Esophagus squamous epithelium (tissue), 5 donors: ENCODE results near the gene ST7. TPM values are rescaled to one million over a fixed set of nuclear protein-coding genes. Genes with fewer than 3 reads are reported as not detected.

ENCODE experiments used
- DNase-seq: peaks from one replicate; lab custom pipeline; 2025; lab: John Stamatoyannopoulos, UW
- H3K27ac ChIP-seq, 4 donors: fragments of 200-600 bp; sonication (generic); one replicate each; pipeline ENCODE4 v1.5.1; 2016 to 2019; ENCODE audit warnings: mild to moderate bottlenecking in 1 of 4
- H3K27me3 ChIP-seq, 4 donors: fragments of 200-600 bp; sonication (generic); 1 replicate in 3 of 4; 2 replicates in 1 of 4; pipeline versions ENCODE4 v1.5.1 to v1.6.0; 2017 to 2021; ENCODE audit warnings: antibody characterized with exemption in 1 of 4
- H3K36me3 ChIP-seq, 3 donors: fragments of 200-600 bp; sonication (generic); one replicate each; pipeline ENCODE4 v1.5.1; 2016 to 2019
- H3K4me1 ChIP-seq, 3 donors: fragments of 200-600 bp; sonication (generic); one replicate each; pipeline ENCODE4 v1.5.1; 2017 to 2019
- H3K4me3 ChIP-seq, 4 donors: fragments of 200-600 bp; sonication (generic); 1 replicate in 3 of 4; 2 replicates in 1 of 4; pipeline ENCODE4 v1.5.1; 2016 to 2019; ENCODE audit warnings: mild to moderate bottlenecking in 2 of 4, moderate library complexity in 1 of 4
- H3K9me3 ChIP-seq, 3 donors: fragments of 200-600 bp; sonication (generic); one replicate each; pipeline ENCODE4 v1.5.1; 2016 to 2019
- POLR2A ChIP-seq, 4 donors: fragments of 450-650 bp; IDR thresholded peaks; one replicate each; pipeline ENCODE4 v1.6.1; 2017; ENCODE audit warnings: antibody characterized with exemption in 4 of 4, mild to moderate bottlenecking in 4 of 4, moderate library complexity in 3 of 4
- WGBS, 2 donors: methylation state at CpG; one replicate each; pipeline ENCODE4 v1.1.5; 2018; 5-methylcytosine and 5-hydroxymethylcytosine counted together
- intact Hi-C: fragments of 100-400 bp; cut with DNase I; formaldehyde crosslinking; loops from one replicate; pipeline ENCODE4 v1.15.0; 2022
- total RNA-seq, 4 donors: library from RNA; depleted of rRNA; stranded (reverse); fragments of >200 nt; gene quantifications; one replicate each; pipeline ENCODE4 v1.1.0, GENCODE V29; 2016
- TF ChIP-seq, protein P1 (sequence below), 6 experiments: fragments of 450-650 bp in 4 of 6; fragments of 200-600 bp in 2 of 6; sonication (generic) in 2 of 6; IDR thresholded peaks; one replicate each; pipeline ENCODE4 v1.5.1; 2016 to 2019; ENCODE audit warnings: antibody characterized with exemption in 6 of 6, mild to moderate bottlenecking in 4 of 6, moderate library complexity in 4 of 6
- donor health status: DM: yes; HTN: yes; CAD: no.

ST7 gene
- total RNA-seq, 4 donors from 2014 or later: 12.9 to 18.0 (median 15.3) TPM

GRCh38 chr7:117216010-117216409, 262.7 kb downstream of the ST7 start:
- Histone ChIP-seq H3K4me3 (no peak overlapping the region), H3K27me3 (no peaks in the 10 kb centered on the region), H3K36me3 (peaks cover 0 to 27% (median 0%) of the 10 kb centered on the region in 3 donors), H3K27ac (no peak overlapping the region), H3K4me1 (no peaks in the 10 kb centered on the region), H3K9me3 (no peaks in the 10 kb centered on the region)
- no peak for DNase-seq
- TF ChIP-seq, protein P1, sequence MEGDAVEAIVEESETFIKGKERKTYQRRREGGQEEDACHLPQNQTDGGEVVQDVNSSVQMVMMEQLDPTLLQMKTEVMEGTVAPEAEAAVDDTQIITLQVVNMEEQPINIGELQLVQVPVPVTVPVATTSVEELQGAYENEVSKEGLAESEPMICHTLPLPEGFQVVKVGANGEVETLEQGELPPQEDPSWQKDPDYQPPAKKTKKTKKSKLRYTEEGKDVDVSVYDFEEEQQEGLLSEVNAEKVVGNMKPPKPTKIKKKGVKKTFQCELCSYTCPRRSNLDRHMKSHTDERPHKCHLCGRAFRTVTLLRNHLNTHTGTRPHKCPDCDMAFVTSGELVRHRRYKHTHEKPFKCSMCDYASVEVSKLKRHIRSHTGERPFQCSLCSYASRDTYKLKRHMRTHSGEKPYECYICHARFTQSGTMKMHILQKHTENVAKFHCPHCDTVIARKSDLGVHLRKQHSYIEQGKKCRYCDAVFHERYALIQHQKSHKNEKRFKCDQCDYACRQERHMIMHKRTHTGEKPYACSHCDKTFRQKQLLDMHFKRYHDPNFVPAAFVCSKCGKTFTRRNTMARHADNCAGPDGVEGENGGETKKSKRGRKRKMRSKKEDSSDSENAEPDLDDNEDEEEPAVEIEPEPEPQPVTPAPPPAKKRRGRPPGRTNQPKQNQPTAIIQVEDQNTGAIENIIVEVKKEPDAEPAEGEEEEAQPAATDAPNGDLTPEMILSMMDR (IDR thresholded peaks at IDR 0.05): no peak
- no peak for TF ChIP-seq POLR2A (IDR thresholded peaks at IDR 0.05)
- intact Hi-C loops: loop anchor here (10.0 kb wide), 1 partner anchor 169 kb away; no protein-coding TSS in a partner anchor
- WGBS, 2 donors: 96 to 100% methylated on average over 1 of the region's 1 CpG

DNA sequence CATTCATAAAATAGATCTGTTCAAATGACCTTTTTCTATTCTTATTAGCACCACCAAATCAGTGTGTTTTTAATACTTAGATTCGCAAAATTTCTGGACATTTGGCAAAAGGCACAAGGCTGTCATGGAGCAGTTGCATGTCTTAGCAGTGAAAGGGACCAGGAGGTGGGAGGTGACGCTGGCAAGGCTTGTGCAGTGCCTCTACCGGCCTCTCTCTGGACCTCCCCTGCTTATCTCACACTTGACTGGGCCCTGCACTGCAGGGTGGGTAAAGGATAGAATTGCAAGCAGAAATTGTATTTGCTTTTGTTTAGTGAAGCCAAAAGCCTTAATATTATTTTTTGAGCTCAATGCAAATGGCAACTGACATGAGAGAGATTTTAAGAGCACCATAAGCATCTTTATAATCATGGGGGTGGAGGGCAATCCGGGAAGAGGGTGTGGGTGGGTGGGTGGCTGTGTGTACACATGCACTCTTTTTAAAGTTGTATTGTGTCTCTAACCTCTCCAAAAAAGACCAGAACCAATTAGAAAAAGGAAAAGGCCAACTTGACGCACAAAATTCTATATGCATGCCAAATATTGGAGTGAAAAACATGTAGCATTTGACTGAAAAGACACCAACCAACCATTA, 263.3 kb downstream of the ST7 start:
- no peak for DNase-seq

GRCh38 chr7:117217106-117218035, 264.1 kb downstream of the ST7 start:
- H3K27ac ChIP-seq: no peak overlapping the region
- intact Hi-C loops: loop anchor here (10.0 kb wide), 1 partner anchor 167 kb away; no protein-coding TSS in a partner anchor
- peaks cover 0 to 29% (median 0%) of the 10 kb centered on the region in 3 donors for H3K36me3 ChIP-seq
- no peak for DNase-seq
- 64 to 75% methylated on average over 6 of the region's 6 CpGs for WGBS, 2 donors
- H3K4me3 ChIP-seq: no peak overlapping the region
- TF ChIP-seq, protein P1 (IDR thresholded peaks at IDR 0.05): no peak
- no peaks in the 10 kb centered on the region for H3K9me3 ChIP-seq
- no peaks in the 10 kb centered on the region for H3K27me3 ChIP-seq
- no peaks in the 10 kb centered on the region for H3K4me1 ChIP-seq

More for the DNA sequence above, 263.3 kb downstream of the ST7 start:
- peaks cover 0 to 27% (median 0%) of the 10 kb centered on the region in 3 donors for H3K36me3 ChIP-seq
- H3K27ac ChIP-seq: no peak overlapping the region
- no peaks in the 10 kb centered on the region for H3K9me3 ChIP-seq
- no peak for TF ChIP-seq POLR2A (IDR thresholded peaks at IDR 0.05)
- TF ChIP-seq, protein P1 (IDR thresholded peaks at IDR 0.05): no peak
- H3K27me3 ChIP-seq: no peaks in the 10 kb centered on the region
- H3K4me1 ChIP-seq: no peaks in the 10 kb centered on the region
- H3K4me3 ChIP-seq: no peak overlapping the region
- 84 to 90% methylated on average over 5 of the region's 5 CpGs for WGBS, 2 donors
- intact Hi-C loops: loop anchor here (10.0 kb wide), 1 partner anchor 168 kb away; no protein-coding TSS in a partner anchor

DNA sequence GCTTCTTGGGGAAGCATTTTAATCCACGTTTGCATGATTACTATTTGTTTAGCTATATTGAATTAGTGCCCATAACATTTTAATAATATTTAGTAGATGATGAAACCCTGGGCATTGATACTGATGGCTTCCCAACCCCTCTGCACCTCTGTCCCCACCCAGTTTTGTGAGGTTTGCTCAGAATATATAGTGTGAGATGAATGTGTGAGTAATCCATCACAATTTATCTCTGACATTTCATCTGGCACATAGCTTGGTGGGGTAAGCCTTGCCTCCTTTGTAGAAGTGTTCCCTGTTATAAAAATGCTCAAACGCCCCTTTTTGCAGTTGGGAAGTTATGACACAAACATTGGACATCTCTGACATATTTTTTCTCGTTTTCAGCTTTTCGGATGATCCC, 265.4 kb downstream of the ST7 start:
- Histone ChIP-seq H3K9me3 (no peaks in the 10 kb centered on the region), H3K4me1 (no peaks in the 10 kb centered on the region), H3K27ac (no peak overlapping the region), H3K27me3 (no peaks in the 10 kb centered on the region), H3K36me3 (peaks cover 0 to 43% (median 0%) of the 10 kb centered on the region in 3 donors), H3K4me3 (no peak overlapping the region)
- intact Hi-C loops: loop anchor here (10.0 kb wide), 1 partner anchor 166 kb away; no protein-coding TSS in a partner anchor
- no peak for TF ChIP-seq POLR2A (IDR thresholded peaks at IDR 0.05)
- TF ChIP-seq, protein P1 (IDR thresholded peaks at IDR 0.05): no peak
- 54 to 59% methylated on average over 4 of the region's 4 CpGs for WGBS, 2 donors
- no peak for DNase-seq
